ENCODE data around the gene SERPINA9.
"Not testable (repeated sequence)": the region's sequence is repeated elsewhere in the genome, so short reads cannot be mapped to it uniquely, and the experiment has no call there.

Gene SERPINA9, protein sequence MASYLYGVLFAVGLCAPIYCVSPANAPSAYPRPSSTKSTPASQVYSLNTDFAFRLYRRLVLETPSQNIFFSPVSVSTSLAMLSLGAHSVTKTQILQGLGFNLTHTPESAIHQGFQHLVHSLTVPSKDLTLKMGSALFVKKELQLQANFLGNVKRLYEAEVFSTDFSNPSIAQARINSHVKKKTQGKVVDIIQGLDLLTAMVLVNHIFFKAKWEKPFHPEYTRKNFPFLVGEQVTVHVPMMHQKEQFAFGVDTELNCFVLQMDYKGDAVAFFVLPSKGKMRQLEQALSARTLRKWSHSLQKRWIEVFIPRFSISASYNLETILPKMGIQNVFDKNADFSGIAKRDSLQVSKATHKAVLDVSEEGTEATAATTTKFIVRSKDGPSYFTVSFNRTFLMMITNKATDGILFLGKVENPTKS

DNA sequence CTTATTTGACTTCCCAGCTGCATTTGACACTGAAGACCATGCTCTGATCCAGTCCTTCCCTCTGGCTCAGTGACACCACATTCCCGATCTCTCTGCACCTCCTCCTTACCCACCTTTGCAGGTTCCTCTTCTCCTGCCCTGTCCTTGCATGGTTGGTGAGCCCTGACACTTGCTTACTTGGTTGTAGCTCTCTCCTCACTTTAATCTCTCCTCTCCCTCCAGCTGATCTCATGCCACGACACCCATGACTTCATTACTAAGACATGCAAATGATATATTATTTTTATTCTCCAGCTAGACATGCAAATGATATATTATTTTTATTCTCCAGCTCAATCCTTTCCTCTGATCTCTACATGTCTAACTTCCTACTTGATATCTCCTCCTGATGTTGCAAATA is at the start of gene SERPINA9:
Gene SERPINA9, minus strand, starts transcription at position 175 of the 400 bp plus-strand sequence. CDS start 6,357 bp downstream, outside the sequence.
- no peak for DNase-seq

DNA sequence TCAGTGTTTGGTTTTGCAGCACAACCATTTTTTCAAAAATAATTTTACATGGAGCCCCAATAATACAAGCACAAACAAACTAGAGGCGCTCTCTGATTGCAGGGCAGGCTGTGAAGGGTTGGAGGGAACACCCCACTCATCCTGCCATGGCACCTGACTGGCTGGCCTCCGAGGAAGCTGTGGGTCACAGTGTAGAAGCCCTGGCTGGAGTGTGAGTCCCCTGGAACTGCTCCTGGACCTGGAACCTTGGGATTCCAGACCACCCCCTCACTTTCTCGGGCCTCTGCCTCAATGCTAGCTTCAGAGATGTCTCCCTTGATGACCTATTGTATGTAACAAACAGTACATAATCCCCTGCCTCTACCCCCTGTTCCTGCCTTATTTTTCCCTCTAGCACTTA is 48.1 kb upstream of the SERPINA9 start:
- no peak for DNase-seq

DNA sequence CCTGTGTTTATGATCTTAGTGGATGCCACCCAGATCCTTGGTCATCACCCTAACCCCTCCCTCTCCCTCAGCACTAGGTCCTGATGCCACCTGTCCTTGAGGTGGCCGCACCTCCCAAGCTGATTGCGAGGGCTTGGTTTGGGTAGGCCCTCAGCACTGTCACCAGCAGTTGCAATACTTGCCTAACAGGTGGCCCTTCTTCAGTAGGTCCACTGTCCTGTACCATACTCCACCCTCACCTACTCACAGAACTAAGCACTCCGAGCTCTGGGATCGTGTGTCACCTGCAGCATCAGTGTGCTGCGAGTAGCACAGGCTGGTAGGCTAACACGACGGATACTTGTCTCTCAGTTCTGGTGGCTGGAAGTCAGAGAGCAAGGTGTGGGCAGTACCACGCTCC is 47.3 kb upstream of the SERPINA9 start:
- no peak for DNase-seq

DNA sequence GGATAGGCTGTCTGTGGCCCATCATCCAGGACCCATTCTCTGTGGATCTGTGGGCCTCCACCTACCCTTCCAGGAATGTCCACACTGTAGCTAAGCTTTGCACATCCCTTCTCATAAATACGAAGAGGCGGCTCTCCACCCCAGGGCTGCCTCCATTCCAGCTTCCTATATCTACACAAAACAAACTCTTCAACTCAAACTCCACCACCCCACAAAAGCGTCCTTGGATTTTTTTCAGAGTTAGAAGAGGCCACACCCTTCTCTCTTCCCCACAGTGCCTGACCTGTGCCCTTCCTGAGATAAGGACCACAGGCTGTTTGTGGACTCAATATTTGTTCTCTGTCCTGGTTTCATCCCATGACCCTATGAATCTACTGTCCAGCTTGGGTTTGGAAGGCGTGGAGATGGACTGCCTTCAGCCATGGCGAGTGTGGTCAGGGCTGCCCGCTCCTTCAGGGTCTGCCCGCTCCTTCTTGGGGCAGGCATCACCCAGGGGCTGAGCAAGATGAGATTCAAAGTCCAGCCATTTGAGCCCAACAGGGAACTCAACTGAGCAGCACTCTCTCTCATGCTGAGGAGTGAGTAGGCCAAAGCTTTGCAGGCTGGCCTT is 46.2 kb upstream of the SERPINA9 start:
- no peak for DNase-seq

DNA sequence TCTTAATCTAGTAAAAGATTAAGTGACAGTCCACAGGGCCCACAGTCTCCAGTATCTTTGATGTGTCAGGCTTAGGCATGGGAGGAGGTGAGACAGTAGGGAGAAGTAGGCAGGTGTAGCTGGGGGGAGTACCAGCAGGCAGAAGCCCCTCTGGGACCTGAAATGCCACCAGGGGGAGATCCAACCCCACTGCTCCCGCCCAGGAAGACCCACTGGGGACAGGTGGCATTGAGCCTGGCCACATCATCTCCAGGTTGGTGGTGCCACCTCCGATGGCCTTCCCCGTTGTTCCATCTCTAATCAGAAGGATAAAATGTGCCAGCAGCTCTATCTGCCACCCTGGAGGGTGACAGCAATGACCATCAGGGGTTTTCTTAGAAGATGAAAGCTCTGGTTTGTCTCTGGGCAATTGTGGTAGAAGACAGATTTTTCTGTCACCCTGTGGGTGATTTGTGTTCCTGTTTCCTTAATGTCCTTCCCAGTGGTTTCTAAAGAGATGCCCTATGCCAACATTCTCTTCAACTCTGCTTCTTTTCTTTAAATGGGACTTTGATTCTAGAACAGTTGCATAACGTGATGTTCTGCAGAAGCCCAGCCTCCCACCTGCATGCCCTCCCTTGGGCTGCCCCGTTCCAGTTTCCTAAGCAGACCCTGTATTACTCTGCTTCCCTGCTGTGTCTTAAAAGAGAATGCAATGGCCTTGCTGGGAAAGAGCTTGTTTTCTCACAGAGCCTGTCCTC is 45.5 kb upstream of the SERPINA9 start:
- DNase-seq = no peak

DNA sequence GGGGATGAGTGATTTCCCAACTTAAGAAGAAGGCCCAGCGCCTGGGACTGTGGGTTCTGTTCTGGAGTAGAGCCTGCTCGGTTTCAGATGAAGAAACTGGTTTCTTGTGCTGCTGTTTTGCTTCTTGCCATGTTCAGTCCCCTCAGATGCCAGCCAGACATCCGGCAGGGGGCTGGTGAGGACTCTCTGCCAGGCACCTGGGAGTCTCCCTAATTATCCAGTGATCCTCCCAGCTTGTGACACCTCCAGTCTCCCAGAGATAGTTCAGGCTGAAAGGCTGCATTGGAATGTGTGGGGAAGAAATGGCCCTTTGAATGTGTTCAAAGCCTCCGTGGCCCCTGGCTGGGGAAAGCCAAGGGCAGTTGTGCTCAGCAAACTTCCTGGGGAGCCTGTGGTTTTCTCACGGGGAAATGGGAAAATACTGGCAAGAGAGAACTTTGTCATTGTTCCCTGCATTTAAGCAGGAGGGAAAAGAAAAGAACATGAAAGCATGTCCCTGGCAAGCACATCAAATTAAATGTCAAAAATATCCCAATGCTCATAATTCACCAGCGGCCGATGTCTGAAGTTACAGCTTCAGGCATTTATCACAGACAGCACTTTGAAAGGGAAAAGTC is 41.8 kb upstream of the SERPINA9 start:
- no peak for DNase-seq

DNA sequence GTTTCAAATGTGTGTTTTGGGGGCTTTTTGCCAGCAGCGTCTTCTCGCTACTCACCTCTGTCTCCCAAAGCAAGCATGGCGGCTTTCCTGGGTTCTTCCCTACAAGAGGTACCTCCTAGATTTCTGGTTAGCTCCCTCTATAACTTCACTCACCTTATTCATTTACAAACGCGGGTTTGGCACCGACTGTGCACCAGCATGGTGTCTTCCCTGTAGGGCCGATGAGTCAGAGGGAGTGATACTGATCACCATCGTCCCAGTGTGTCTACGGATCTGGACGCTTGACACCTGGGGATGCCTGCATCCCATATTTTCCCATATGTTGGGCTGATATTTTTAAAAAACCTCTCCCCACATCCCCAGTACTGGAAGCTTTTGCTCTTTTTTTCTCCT is 41.2 kb upstream of the SERPINA9 start:
- DNase-seq = no peak

DNA sequence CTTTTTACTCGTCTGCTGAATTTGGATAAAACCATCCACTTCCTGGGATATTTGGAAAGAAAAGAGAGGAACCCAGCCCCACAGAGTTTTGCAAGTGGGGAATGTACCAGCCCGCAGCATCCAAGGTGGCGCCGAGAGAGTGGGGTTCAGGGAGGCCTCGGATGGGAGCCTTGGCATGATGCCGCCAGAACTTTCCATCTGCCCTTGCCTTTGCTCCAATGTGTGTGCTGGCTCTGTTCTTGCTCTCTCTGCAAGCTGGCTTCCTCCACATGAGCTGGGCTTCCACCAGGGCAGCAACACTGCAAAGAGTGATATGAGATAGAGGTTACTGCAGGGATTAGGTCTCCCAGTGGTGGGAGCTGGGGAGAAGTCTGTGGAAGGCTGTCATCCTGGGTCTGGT is 39.9 kb upstream of the SERPINA9 start:
- DNase-seq = no peak

DNA sequence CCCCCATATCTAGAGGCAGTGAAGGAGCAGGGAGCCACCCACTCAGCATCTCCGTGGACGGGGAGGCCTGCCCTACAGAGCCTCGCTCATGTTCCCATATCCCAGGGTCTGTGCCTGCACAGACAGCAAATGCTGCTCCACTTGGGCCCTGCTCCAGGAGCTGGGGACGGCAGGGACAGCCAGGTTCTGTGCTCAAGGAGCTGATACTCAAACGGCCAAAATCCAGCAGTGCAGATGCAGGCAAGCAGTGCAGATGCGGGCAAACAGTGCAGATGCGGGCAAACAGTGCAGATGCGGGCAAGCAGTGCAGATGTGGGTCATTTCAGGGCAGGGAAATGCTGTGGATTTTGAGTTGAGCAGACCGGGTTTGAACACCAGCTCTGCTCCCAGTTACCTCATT is 39.4 kb upstream of the SERPINA9 start:
- DNase-seq = no peak

DNA sequence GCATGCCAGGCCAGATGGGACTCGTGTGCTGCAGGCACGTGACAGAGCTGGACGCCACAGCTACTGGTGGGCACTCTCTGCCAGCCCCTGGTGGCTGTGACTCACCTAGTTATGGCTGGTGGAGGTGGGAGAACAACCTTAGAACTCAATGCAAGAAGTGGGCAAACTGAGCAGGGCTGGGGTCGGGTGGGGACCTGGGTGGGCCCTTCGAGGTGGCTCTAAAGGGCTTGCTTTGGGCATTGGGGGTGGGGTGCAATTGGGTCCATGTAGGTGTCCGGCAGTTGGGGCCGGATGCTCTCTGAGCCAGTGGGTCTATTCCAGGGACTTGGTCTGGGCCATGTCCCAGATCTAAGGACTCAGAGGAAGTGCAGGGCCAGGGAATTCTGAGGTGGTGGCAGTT is 38.4 kb upstream of the SERPINA9 start:
- DNase-seq = no peak

DNA sequence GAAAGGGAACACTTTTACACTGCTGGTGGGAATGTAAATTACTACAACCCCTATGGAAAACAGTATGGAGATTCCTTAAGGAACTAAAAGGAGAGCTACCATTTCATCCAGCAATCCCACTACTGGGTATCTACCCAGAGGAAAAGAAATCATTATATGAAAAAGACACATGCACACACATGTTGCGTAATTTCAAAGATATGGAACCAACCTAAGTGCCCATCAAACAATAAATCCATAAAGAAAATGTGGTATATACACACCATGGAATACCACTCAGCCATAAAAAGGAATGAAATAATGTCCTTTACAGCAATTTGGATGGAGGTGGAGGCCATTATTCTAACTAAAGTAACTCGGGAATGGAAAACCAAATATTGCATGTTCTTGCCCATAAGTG is 34.5 kb upstream of the SERPINA9 start:
- DNase-seq = not testable (repeated sequence)

DNA sequence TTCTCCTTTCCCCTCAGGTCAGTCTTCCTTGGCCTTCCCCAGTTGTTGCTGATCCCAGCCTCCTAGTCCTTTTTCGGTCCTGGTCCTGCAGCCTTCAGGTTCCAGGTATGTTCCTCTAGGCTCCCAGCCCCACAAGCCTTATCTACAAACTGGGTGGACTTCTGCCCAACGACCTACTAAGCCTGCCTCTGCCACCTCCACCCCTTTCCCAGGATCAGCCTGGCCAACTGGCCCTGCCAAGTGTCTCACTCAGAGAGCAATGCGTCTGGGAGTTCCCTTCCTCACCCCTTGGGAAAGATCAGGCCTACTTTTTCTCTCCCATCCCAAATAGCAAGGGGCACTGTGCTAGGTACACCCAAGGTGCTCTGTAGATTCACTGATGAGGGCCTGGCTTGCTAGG is 33.4 kb upstream of the SERPINA9 start, which contains the start of gene SERPINA12:
Gene SERPINA12, minus strand, starts transcription at position 114 of the 400 bp plus-strand sequence. CDS start 11,072 bp downstream, outside the sequence.
- DNase-seq = no peak

DNA sequence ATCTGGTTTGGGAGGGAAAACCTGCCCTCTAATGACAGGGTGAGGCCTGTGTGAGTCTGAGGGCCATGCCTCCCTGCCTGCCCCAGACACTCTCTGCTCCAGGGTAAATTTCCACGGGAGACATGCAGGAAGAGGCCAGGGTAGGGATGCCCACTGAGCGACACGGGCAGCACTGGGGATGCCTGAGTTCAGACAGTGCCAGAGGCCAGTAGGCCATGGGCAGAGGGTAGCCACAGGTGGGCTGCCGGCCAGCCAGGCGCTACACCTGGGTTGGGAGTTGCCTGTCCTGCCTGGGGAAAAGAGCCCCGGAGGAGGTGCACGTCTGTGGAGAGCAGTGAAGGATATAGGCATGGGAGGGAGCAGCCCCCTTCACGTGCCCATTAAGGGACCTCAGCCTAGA is 29.6 kb upstream of the SERPINA9 start:
- no peak for DNase-seq

DNA sequence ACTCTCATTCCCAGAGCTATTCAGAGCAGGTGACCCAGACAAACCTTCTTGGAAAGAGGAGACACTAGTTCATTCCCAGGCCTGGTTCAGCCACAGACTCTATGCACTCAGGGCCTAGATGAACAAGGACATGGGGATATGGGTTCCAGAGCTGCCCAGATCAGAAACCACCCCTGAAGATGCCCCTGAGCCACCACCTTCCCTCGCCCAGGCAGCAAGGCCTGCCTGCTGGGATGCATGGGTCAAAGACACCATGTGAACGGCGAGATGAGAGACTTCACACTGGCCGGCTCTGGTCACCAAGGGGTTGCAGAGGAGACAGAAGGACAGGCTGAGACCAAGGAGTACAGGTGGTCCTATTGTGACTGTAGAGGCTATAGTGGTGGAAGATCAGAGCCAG is 29.2 kb upstream of the SERPINA9 start:
- no peak for DNase-seq

DNA sequence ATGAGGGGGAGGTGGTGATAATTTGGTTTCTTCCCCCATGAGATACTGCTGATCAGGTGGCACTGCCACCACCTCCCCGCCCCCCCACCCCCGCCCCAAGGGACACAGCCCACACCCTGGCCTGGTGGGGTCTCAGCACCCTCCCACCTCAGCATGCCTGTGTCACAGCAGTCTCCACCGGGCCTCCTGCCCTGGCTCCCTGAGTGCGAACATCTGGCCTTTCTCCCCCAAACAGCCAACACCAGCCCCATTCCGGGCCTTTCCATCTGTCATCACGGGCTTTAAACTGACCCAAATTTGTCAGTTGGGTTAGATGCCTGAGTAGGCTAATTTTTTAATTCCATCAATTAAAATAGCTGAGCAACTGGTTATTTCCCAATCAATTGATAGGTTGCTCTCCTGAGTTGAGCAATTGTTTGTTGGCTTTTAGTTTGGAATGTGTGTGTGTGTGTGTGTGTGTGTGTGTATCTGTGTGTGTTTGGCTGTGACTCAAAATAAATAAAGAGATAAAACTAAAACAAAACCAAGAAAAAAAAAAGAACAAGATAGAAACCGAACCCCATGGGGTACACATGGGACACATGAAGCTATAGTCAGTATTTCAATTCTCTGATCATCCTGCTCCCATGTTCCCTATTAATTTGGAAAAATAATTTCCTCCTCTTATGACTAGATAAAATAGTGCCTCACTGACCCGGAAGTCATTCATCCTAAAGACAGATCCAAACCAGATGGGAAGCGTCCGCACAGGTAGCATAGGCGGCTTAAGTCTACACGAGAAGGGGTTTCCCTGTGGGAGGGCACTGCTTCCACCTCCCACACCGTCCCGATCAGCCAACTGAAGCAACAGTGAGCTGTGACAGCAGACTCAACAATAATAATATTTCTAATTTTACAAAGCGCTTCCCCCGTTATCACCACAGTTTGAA is 25.9 kb upstream of the SERPINA9 start:
- no peak for DNase-seq

DNA sequence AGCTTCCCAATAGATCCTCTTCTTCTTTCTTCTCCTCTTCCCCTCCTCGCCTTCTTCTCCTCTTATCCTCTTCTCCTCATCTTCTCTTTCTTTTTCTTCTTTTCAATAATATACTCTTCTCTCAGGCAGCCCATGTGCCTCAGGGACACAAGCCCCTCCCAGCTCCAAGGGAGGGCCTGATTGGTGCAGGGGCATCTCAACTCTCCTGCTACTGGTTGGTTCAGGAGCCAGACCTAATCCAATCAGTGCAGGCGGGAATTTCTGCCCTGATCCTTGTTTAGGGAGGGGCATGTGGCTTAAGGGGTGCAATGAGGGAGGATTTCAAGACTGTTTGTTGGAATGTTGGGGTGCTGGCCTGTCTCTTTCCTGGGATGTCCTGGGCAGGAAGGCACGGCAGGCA is 24.3 kb upstream of the SERPINA9 start:
- DNase-seq = no peak

DNA sequence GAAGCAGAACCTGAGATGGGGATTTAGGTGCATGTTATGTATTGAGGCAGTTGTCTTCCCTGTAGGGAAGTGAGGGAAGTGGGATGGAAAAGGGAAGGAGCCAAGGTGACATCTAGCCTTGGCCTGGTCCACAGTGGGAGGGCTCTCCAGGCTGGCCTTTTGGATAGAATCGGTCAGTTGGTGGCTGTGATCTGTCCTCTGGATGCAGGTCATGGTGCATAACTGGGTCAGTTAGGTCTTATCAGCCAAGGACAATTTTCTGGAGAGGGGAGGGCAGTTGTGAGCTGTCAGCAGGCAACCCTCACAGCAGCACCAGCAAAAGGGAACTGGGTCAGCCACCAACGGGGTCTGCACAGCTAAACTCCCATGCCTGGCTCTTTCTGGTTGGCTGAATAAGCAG is 23.7 kb upstream of the SERPINA9 start:
- DNase-seq = no peak

DNA sequence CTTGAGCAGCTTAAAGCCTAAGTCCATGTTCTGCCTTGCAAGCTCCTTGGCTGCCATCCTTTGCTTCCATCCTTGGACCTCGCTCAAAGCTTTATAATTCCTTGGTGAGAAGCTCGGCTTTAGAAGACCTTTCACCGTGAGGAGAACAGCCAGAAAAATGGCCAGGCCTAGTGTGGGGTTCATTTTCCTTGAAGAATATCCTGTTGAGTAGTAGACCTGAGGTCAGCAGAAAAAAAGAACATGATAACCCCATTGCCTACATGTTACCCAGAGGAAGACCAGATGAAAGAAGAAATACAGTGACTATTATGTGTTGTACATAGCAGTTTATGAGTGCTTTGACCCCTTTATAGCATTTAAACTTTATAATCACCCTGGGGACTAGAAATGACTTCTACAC is 22.2 kb upstream of the SERPINA9 start:
- no peak for DNase-seq

DNA sequence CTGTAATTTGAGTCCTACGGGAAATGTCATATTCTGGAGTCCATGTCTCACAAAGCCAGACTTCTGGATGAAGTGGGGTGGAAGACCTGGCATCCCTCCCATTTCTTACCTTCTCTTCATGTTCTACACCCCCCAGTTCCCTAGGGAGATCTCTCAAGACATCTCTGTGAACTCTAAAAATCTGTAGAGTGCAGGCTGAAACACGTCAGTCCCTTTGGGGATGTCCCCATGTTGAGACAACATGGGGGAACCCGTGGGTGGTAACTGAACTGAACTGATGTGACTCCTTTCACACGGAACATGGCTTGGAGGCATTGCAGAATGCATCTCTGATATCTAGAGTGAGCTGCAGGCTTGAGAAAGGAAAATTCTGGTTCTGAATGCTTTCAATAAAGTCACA is 18.1 kb upstream of the SERPINA9 start:
- DNase-seq = no peak

DNA sequence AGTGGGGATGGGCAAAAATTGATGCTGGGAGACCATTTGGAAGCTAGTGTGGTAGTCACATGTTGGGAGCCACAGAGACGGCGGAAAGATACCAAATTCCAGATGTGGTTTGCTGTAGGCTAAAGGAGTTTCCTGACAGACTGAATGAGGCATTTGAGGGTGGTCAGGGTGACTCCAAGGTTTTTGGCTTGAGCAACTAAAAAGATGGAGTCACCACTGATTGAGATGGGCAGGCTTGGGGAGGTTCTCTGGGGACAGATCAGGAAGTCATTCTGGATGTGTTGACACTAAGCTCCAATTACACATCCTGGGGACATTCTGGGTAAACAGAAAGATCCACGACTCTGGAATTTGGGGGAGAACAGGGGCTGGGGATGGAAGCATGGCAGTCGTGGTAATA is 15.5 kb upstream of the SERPINA9 start:
- DNase-seq = no peak

DNA sequence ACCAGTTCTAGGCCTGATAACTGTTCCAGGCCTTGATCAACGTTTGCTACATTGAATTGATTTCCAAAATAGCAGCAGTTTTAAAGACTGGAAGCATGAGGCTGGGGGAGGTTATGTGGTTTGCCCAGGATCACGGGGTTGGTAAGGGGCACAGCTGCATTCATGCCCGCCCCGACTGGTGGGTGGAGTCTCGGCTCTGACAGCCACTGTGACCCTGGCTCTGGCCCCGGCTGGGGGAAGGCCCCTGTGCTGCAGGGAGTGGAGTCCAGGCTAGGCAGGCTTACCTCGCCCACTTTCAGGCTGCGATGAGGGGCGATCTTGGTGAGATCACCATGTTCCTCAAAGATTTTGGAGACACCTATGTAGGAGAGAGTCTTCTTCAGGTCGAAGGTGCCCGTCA is 13.3 kb upstream of the SERPINA9 start:
- DNase-seq = no peak

DNA sequence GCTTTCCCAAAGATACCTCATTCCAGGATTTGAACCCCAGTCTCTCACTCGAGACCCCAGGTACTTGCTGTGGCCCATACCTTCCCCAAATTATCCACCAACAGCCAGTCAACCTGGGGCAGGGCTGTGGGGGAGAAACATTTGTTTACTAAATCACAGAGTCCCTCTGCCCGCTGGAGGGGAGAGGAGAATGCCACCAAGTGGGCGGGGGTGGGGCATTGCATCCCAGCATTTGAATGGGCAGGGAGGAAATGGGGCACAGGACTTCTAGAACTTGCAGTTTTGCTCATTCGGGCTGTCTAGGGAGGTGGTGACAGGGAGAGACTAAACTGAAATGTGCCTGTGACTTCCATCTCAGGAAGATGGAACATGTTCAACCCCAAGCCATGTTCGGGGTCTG is 10.9 kb upstream of the SERPINA9 start:
- no peak for DNase-seq
